Erythroblast (primary cell): Measurements from ENCODE around the gene SLC12A5.
"Not testable (repeated sequence)": the region's sequence is repeated elsewhere in the genome, so short reads cannot be mapped to it uniquely, and the experiment has no call there.

ENCODE experiments used
- GATA1 ChIP-seq: IDR thresholded peaks from 2 replicates; pipeline ENCODE4 v1.6.1; 2011; ENCODE audit warnings: low read depth, mild to moderate bottlenecking, control low read depth, low read length, moderate library complexity
- POLR2A ChIP-seq: IDR thresholded peaks from 2 replicates; pipeline ENCODE4 v1.6.1; 2011; ENCODE audit warnings: mild to moderate bottlenecking, low read length

DNA sequence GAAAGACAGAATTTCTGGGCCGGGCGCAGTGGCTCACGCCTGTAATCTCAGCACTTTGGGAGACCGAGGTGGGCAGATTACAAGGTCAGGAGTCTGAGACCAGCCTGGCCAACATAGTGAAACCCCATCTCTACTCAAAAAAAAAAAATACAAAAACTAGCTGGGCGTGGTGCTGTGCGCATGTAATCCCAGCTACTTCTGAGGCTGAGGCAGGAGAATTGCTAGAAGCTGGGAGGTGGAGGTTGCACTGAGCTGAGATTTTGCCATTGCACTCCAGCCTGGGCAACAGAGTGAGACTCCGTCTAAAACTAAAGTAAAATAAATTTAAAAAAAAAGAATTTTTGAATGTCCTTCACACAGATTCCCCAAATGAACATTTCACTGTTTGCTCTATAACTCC is 71.4 kb downstream of the SLC12A5 start:
- not testable (repeated sequence) for TF ChIP-seq POLR2A, GATA1
